Measurements from ENCODE around the gene RSU1.

Gene RSU1

GRCh38 chr10:16662923-16663322 lies 154.3 kb downstream of the RSU1 start:
- FAIRE-seq: no peak

- FAIRE-seq: no peak
Observed at GRCh38 chr10:16656895-16657294, 160.3 kb downstream of the RSU1 start.

GRCh38 chr10:16653224-16653623 lies 164.0 kb downstream of the RSU1 start:
- no peak for FAIRE-seq

DNA sequence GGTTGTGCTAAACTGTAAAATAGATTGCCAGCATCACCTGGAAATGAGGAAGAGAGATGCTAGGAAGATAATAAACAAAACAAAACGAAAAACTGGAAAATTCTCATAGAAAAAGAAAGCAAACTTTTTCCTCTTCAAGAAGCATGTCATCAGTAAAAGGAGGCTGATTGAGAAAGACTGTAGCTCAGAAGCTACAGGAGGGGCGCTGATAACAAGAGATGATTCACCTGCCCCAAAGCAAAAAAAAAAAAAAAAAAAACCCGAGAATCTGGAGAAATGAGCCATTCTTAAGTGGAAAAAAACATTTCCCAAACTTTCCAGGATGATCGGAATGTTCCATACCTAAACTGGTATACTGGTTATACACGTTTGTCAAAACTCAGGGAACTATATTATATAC lies 165.1 kb downstream of the RSU1 start:
- FAIRE-seq: no peak

DNA sequence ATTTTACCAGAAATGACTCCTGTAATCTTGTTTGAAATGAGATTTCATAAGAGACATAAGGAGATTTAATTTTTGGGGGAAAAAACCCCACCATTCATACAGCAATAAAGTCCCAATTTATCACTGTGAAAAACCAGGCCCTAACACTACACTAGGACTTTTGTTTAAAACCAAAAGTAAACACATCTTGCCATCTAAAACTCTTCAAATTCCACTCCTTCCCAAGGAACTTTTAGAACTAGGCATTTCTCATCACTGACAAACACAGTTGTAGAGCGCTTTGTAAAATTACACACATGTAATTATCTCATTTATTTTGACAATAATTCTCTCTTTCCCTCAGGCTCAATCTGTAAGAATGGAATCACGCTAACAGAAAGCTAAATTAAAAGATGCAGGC lies 167.5 kb downstream of the RSU1 start:
- no peak for FAIRE-seq

DNA sequence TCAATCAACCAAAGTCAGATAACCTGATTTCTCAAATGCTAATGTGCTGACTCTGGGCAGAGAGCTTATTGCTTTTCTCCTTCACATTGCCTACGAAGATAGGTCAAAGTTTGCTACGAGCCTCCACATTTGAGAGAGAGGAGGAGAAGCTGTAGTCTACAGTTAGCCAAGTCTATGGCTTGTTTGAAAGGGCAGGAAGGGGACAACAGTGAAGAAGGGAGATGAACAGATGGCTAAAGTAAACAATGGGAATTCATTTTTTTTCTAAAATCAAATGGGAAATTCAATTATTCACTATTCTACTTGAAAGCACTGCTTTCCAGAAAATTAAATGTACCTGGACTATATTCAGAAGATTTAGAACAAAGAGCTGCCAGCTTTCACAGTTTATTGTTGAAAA lies 168.9 kb downstream of the RSU1 start:
- no peak for FAIRE-seq

GRCh38 chr10:16646181-16647059 lies 170.8 kb downstream of the RSU1 start:
- FAIRE-seq: no peak

- no peak for FAIRE-seq
Observed at GRCh38 chr10:16644146-16644545, 173.1 kb downstream of the RSU1 start.

GRCh38 chr10:16643502-16643901 lies 173.7 kb downstream of the RSU1 start:
- FAIRE-seq: no peak

- FAIRE-seq: no peak
Observed at GRCh38 chr10:16640153-16640552, 177.1 kb downstream of the RSU1 start.

DNA sequence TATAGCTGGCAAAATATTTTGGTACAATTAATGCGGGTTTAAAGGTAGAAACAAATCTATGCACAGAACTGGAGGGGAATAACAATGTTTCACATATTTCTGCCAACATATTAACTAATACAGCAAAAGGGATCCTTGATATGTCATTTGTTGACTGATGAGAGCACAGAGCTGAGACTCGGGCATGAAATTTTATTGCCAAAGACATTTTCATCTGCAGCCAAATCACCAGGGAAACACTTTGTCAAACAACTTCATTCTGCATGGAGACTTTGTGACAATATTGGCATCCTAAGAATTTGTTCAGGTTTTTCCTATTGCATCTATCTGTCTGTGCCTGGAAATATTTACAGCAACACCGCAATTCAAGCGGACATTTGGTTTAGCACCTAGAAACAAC lies 177.8 kb downstream of the RSU1 start:
- no peak for FAIRE-seq

GRCh38 chr10:16632996-16633395 lies 184.2 kb downstream of the RSU1 start:
- FAIRE-seq: no peak

GRCh38 chr10:16626697-16627096 lies 190.5 kb downstream of the RSU1 start:
- no peak for FAIRE-seq

GRCh38 chr10:16612981-16613355 lies 204.3 kb downstream of the RSU1 start:
- no peak for FAIRE-seq

- FAIRE-seq: no peak
Observed at GRCh38 chr10:16612115-16612980, 204.9 kb downstream of the RSU1 start.

GRCh38 chr10:16611037-16611436 lies 206.2 kb downstream of the RSU1 start:
- no peak for FAIRE-seq

- FAIRE-seq: no peak
Observed at GRCh38 chr10:16609211-16609610, 208.0 kb downstream of the RSU1 start.

DNA sequence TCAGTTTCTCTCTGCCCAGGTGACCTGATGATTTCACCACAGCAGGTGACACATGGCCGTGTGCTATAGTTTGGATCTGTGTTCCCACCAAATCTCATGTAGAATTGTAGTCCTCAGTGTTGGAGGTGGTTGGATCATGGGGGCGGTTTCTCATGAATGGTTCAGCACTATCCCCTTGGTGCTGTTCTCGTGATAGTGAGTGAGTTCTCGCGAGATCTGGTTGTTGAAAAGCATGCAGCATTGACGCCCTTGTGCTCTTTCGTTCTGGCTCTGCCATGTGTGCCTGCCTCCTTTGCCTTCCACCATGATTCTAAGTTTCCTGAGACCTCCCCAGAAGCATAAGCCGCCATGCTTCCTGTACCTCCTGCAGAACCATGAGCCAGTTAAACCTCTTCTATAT lies 210.3 kb downstream of the RSU1 start:
- FAIRE-seq: no peak

DNA sequence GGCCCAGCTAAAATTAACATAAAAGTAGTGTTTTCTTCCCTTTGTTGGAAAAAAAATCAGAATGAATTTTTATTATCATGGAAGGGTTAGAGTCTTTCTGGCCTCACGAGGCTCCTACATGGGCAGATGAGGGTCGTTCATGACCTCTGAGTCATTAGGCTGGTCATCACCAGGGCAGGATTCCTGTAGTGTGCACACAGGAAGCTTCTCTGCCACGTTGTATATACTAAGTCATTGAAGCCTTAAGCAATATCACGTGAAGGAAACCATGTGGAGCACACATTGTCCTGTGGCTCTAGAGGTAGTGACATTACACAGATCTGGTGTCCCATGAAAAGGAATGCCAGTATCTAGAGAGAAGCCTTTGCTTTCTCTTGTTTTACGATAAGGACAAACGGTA lies 210.8 kb downstream of the RSU1 start:
- FAIRE-seq: no peak

GRCh38 chr10:16603308-16603707 lies 213.9 kb downstream of the RSU1 start:
- FAIRE-seq: no peak

DNA sequence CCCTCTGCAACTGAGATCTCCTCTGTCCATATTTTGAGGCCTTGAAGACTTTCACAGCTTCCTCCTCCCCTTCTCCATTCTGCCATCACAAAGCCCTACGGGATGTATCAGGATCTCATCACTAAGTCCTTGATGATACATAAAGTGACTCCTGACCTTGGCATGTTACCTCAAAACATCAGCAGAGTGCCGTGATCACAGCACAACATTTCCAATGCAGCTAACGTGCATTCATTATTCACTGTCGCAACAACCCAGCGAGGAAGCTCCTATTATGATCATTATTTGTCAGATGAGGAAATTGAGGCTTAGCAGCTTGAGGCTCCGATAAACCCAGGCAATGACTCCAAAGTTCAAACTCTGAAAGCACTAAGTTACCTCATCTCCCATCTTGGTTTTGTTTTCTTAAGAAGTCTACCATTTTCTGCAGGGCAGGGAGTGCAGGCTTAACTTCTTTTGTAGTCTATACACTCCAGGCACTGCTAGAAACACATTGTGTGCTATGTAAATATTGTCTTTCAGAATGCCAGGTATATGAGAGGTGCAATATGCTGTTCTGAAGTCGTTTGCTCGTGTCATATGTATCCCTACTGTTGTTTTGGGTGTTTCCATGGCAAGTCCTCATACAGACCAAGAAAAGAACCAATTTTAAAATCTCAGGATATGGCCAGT lies 215.0 kb downstream of the RSU1 start:
- FAIRE-seq: no peak

- FAIRE-seq: no peak
Observed at GRCh38 chr10:16599662-16600061, 217.6 kb downstream of the RSU1 start.

GRCh38 chr10:16597656-16598055 lies 219.6 kb downstream of the RSU1 start:
- FAIRE-seq: no peak
